Globus pallidus (tissue), 1 donor: Measurements from ENCODE around the gene CLCNKB.
"Not testable (repeated sequence)": the region's sequence is repeated elsewhere in the genome, so short reads cannot be mapped to it uniquely, and the experiment has no call there.

Experiments
- DNase-seq: peaks from one replicate; pipeline ENCODE4 v3.0.0-alpha.2; 2015; ENCODE audit warnings: low spot score

CLCNKB gene

GRCh38 chr1:16061266-16061665 is 17.7 kb downstream of the CLCNKB start:
- DNase-seq, result no peak

GRCh38 chr1:16061989-16062686 is 18.6 kb downstream of the CLCNKB start:
- DNase-seq, result not testable (repeated sequence)

- not testable (repeated sequence) for DNase-seq
These were observed 19.1 kb downstream of the CLCNKB start for GRCh38 chr1:16062687-16063075.

DNA sequence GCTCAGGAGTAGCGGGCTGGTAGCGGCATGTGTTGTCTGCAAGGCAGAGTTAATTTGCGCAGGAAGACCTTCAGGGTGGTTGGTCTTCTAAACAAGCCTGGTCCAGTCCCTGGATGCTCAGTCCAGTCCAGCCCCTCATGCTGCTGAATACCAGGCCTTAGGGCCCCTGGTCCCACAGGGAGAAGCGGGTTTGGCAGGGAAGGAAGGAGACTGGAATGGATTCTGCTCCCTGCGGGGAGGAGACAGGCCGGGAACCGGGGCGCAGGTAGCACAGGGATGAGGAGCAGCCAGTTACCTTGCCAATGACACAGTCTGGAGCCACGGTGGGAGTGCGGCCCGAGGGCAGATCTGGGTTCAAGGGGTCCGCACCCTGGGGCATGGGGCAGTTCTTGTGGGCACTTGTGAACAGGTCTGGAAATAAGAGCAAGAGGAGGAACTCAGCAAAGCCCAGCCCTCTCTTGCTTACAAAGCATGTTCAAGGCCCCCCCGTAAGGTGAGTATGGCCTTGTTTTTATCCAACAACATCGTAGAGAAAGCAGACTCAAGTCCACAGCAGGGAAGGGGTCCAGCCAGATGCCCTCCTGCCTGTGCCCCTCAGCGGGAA is 19.7 kb downstream of the CLCNKB start:
- no peak for DNase-seq

DNA sequence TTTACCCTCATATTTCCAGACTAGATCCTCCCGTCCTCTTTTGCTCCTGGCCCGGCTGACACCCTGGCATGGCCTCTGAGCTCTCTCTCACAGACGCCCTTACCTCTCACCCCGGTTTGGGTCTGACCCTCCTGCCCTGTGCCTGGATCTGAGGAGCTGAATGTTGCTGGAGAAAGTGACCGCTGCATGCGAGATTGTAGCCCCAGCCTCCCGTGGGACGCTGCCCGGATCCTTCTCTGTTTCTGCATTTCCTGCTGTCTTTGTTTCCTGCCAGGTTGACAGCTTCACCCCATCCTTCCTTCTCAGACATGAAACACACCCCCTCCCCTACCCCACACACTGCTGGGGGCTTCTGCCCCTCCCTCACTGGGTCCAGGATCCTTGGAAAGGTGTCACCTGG is 20.3 kb downstream of the CLCNKB start:
- no peak for DNase-seq

- no peak for DNase-seq
These were observed 21.1 kb downstream of the CLCNKB start for GRCh38 chr1:16064536-16065268.

- DNase-seq, result no peak
These were observed 21.6 kb downstream of the CLCNKB start for GRCh38 chr1:16065269-16065576.

DNA sequence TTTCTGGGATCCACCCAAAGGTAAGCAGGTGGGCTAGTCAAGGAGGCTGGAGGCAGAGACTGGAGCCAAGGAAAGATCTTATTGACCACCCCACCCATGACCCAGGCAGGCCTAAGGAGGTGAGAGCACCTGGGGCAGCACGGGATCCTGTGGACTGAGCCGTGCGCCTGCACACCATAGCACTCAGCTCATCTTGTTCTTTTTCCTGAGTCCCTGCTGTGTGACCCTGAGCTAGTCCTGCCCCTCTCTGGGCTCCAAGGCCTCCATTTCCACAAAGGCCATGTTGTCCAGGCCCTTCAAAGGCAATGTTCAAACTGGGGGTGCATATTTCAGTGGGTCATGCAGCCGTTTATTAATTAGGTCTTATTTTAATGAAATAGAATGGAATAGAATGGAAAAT is 22.7 kb downstream of the CLCNKB start:
- DNase-seq, result no peak

DNA sequence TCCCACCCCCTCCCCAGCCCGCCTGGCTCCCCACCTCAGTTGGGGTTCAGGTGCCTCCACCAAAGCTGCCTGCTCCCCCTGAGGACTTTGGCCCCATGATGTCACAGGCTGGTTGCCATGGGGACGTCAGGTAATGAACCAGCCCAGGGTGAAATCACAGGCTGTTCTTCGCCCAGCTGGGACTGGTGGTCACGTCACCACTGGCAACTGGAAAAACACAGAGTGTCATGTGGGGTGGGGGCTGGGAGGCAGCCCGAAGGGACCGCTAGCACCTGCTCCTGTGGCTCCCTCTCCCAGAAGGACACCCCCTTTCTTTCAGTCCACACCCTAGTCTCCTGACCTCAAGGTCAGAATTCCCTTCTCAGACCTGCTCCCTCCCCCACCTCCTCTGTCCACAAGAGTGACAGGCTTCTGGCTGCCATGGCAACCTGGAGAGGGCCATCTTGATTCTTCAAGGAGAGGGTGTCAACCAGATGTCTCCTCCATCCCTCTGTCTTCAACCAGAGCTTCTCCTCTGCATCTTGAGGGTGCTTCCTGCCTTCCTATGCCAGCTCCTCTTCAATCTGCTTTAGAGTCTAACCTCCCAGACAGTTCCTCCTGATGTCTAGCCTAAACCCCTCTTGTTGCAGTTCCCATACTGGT is 23.7 kb downstream of the CLCNKB start:
- no peak for DNase-seq

DNA sequence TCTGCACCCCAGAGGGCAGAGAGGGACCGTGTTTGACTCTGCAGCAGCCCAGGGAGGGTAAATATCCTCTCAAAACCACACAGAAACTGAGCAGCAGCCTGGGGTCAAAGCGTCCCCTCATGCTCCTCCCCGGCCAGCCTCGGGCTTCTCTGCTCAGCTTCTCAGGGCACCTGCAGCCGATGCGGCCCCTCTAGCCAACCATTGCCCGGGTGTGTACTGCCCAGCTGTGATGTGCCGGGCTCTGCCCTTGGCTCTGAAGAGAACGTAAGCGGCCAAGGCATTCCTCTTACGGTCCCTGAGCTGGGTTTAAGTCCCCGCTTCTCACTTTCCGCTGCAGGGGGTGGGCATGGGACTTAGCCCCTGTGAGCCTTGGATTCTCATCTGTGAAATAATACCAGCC is 24.4 kb downstream of the CLCNKB start:
- DNase-seq, result no peak

DNA sequence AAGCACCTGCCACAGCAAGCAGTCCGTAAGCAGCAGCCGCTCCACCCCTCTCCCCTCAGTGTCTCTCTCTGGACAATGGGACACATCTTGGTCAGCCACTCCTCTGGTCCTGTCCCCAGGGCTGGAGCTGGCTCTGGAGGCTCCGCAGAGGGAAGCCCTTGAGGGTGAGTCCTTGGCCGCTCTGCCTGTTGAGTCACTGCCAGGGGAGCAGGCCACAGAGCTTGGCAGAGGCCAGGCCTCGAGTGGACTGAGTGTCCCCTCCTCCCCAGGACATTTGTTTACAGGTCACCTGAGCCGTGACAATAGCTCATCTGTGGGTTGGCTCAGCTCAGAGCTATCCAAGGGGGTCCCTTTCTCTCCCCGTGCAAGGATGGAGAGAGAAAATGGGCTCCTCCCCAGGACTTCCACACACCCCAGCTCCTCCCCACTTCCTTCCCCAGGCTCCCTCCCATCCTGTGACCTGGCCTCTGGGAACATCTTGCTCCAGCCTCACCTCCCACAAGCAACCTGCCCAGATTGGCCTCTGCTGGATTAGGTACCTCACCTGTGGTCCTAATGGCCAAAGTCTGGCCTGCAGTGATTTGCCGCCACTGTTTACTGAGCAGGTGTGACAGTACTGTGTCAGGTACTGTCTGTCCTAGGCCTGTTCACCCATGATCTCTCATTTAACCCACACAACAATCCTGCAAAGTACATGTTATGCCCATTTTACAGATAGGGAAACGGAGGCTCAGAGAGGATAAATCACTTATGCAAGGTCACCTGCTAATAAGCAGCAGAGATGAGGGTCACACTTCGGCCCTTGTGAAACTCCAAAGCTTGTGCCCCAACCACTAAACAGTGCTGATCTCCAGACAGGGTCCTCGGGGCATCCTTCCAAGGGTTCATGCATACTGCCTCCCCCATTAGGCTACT is 25.0 kb downstream of the CLCNKB start:
- peak; percentile 54 for DNase-seq

- no peak for DNase-seq
These were observed 27.2 kb downstream of the CLCNKB start for GRCh38 chr1:16070640-16071355.

GRCh38 chr1:16071614-16072013 is 28.0 kb downstream of the CLCNKB start:
- no peak for DNase-seq

DNA sequence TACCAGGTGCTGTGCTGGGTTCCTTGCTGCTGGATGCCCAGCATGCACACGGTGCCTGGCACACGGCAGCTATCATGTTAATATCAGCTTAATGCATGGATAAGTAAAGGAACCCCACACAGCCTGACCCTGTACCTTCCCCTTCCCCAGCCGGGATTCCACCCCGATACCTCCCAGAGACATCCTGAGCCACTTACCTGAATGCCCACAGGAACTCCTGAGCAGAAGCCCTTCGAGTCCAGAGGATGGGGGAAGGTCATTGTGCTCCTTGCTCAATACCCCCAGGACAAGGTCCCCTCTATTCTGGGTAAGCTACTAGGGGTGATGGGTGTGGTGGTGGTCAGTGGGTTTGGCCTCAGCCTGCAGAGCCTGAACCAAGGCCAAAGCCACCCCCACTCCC is 28.5 kb downstream of the CLCNKB start:
- no peak for DNase-seq

- DNase-seq, result no peak
These were observed 29.3 kb downstream of the CLCNKB start for GRCh38 chr1:16072616-16073484.

DNA sequence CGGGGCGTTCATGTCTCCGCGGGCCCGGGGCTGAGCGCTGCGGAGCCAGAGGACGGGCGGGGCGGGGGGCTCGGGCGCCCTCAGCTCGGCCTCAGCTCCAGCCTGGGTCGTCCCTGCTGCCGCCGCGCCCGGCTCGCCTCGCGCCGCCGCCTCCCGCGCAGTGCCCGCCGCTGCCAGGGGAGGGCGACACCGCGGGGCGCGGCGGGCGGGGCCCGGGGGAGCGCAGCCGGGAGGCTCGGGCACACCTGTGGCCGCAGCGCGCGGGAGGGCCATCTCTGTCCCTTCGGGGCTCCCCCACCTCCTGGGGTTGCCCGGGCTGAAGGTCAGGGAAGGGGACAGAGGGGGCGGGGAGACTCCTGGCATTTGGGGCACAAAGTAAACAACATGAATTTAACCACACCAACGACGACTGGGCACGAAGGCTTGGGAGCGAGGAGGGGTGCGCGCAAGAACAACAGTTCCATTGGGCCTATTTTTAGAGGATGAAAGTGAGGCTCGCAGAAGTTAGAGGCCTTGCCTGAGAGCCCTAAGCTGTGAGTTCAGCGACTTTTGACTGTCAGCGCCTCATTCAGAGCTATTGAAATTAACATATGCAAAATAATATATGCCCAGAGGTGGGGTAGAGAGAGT is 30.0 kb downstream of the CLCNKB start, which contains the start of gene FAM131C:
Gene FAM131C (minus strand): TSS at position 162 of the 630 bp plus-strand sequence. CDS start 209 bp downstream, outside the sequence.
- DNase-seq, result no peak

DNA sequence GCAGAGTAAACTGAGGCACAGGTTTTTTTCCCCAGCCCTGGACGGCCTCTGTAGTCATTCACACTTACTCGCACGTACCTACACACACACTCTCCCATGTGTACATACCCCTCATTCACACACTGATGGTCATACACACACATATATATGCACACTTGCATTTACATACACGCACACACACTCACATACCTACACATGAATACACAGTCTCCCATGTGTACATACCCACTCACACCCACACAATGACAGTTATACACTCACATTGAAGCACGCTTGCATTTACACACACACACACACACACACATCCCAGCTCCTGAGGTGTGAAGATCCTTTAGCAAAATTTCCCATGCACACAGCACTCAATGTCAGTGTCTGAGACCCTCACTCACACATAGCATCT is 30.6 kb downstream of the CLCNKB start:
- no peak for DNase-seq

DNA sequence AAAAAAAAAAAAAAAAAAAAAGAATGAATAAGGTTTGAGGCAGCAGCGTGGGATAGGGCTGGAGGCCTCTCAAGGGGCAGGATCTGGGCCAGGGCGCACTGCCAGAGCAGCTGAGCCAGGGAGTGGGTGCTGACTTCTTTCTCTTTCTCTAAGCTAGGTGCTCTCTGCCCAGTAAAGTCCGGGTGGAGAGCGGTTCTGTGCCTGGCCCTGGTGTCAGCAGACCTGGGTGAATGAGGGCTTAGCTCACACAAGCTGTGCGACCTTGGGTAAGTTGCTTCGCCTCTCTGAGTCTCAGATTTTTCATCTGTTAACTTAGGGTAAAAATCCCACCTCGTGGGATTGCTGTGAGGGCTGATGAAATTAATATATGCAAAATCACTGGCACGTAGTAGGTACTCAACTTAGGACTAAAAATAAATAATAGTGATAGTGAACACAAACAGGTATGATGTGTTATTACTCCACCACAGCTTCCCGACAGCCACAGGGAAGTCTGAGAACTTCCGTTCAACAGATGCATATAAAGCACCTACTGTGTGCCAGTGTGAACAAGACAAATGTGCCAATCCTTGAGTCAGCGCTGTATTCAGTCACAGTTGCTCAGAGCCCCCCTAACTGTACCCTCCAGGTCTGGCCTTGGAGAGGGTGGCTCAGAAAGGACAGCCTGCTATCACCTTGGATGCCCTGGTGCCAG is 31.9 kb downstream of the CLCNKB start:
- DNase-seq, result no peak
